Bone marrow (tissue), 2 donors: ENCODE data around the gene COX6B2.
A peak's percentile ranks its signal among the peaks of the same experiment; 100 is the strongest.

Experiments used
- DNase-seq, 2 donors: peaks; one replicate each; lab custom pipeline; 2025; lab: John Stamatoyannopoulos, UW

Gene COX6B2

GRCh38 chr19:55311797-55312196 lies 42.7 kb downstream of the COX6B2 start:
- no peak for DNase-seq

- DNase-seq, result no peak
These were observed 43.1 kb downstream of the COX6B2 start for GRCh38 chr19:55311397-55311796.

DNA sequence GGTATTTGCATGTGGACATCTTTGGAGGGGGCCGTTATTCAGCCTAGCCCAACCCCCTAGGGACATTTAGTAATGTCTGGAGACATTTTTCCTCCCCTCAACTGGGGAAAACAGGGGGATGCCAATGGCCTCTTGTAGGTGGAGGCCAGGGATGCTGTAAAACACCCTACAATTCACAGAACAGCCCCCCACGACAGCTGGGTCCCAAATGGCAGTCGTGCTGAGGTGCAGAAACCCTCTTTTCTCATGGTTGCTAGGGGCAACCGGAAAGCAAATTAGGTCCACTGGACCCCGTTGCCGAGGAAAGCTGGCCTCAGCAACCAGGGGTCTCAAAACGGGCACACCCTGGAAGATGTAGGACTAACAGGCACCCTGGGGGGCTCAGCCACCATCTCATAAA lies 44.0 kb downstream of the COX6B2 start:
- no peak for DNase-seq

- no peak for DNase-seq
These were observed 45.1 kb downstream of the COX6B2 start for GRCh38 chr19:55309448-55309847.

- no peak for DNase-seq
These were observed 46.2 kb downstream of the COX6B2 start for GRCh38 chr19:55308281-55308680.

GRCh38 chr19:55306712-55307111 lies 47.8 kb downstream of the COX6B2 start:
- DNase-seq, result no peak

DNA sequence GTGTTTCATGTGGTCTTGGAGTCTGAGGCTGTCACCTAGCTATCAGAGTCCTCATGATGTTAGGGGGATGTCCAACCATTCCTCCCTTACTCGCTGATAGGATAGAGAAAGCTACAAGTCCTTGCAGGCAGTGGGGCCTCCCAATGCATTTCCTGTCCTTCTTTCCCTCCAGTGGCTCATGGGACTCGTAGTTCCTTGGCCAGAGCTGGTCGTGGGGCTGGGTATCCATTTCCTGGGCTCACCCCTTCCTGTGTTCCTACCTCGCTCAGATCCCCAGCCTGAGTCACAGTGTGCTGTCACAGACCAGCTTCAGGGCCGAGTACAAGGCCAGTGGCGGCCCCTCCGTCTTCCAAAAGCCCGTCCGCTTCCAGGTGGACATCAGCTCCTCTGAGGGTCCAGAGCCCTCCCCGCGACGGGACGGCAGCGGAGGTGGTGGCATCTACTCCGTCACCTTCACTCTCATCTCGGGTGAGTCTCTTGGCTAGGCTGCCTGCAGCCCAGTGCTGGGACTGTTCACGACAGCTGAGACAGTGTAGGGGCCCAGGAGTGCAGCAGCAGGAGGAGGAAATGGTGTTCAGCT lies 48.4 kb downstream of the COX6B2 start:
- DNase-seq, result no peak

GRCh38 chr19:55305491-55305890 lies 49.0 kb downstream of the COX6B2 start:
- DNase-seq, result peak in 1 of 2 donors; percentile 2

DNA sequence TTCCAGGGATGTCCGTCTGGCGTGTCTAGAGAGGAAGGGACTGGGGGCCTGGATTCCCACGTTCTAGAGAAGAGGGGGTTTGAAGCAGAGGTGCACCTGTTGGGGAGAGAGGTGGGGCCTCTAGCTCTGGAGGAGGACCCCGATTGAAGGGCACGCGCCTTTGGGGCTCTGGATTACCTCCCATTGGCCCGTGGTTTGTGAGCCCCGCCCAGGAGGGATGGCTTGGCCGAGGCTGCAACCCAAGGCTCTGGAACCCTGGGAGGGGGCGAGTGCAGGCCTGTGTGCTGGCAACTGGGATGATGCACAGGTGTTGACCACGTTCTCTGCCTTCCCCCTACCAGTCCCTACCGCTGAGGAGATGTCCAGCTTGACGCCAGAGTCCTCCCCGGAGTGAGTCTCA lies 49.5 kb downstream of the COX6B2 start:
- no peak for DNase-seq

- no peak for DNase-seq
These were observed 50.1 kb downstream of the COX6B2 start for GRCh38 chr19:55304279-55304978.

- DNase-seq, result no peak
These were observed 51.0 kb downstream of the COX6B2 start for GRCh38 chr19:55303477-55303876.

DNA sequence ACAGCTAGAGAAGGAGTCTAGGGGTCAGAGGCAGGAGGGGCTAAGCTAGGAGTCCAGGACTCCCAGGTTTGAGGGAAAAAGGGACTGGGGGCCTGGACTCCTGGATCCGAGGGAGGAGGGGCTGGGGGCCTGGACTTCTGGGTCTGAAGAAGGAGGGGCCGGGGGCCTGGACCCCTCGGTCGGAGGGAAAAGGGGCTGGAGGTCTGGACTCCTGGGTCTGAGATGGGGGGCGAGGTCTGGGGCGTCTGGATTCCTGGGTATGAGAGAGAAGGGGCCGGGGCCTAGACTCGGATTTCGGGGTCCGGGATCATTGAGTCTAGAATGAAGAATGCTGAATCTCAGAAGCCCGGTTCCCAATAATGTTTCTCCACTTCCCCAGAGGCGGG lies 52.2 kb downstream of the COX6B2 start:
- no peak for DNase-seq

GRCh38 chr19:55301459-55302317 lies 52.8 kb downstream of the COX6B2 start:
- peak; percentile 76 to 80 for DNase-seq

DNA sequence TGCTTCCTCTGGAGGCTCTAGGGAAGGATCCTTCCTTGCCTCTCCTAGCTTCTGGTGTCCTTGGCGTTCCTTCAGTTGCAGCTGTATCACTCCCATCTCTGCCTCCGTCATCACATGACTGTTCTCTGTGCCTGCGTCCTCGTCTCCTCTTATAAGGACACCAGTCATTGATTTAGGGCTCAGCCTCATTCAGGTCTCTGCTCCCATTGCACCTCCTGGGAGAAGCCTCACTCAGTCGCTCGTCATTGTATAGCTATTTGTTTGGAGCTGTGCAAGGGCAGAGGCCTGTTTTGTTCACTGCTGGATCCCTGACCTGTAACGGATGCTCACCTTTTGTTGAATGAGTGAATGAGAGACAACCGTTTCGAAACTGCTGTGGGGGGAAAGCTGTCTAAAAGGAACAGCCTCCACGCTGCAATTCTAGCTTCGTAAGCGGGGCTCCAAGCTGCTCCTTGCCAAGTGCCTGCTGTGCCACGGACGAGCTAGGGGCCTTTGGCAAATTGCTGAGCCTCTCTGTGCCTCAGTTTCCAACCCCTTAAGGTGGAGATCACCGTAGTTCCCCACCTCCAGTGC lies 53.5 kb downstream of the COX6B2 start:
- no peak for DNase-seq

DNA sequence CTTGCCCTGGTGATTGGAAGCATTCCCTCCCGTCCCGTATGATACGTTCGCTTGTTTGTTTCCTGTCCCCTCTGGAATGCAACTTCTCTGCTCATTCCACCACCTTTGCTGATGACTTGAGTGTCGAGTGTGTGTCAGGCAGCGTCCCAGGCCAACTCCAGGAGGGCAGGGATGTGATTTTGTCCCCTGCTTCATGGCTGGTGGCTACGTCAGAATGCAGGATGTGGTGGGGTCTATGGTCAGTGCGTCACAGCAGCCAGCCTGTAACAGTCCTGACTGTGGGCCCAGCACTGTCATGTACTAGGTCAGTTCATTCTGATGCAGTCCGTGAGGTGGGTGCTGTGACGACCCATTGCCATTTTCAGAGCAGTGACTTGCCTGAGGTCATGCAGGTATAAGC lies 54.5 kb downstream of the COX6B2 start:
- DNase-seq, result no peak
